A549 (cell line): ENCODE measurements around the gene UTP11. TPM values are rescaled to one million over a fixed set of nuclear protein-coding genes. Genes with fewer than 3 reads are reported as not detected.

ENCODE experiments used
- ATAC-seq, 2 experiments: fragments of 200-7000 bp in 1 of 2; fragments of >200 bp in 1 of 2; cut with Nextera tagmentation in 1 of 2; cut with Tn5 transposase in 1 of 2; 3 replicates each; pipeline versions ENCODE4 v1.8.0 to v1.9.1; 2018 to 2020; ENCODE audit warnings: mild to moderate bottlenecking in 1 of 2, moderate library complexity in 1 of 2
- CTCF ChIA-PET: fragments of 300-600 bp; sonication (Branson Sonifier 250); formaldehyde crosslinking; extraction: SDS; loops from one replicate; lab custom pipeline; 2021; ENCODE audit warnings: antibody characterized with exemption, inconsistent platforms; lab: Yijun Ruan, JAX
- POLR2A ChIA-PET: fragments of 350-600 bp; formaldehyde crosslinking; extraction: SDS; loops from one replicate; lab custom pipeline; 2021; ENCODE audit warnings: antibody characterized with exemption, inconsistent platforms; lab: Yijun Ruan, JAX
- DNase-seq, 2 experiments: peaks; one replicate each; pipeline versions ENCODE4 v3.0.0 to v3.0.0-alpha.2; 2011 to 2016; ENCODE audit warnings: low read depth in 1 of 2, low spot score in 1 of 2
- FAIRE-seq: peaks from 2 replicates; lab custom pipeline; 2011; peaks lifted over from hg19 to GRCh38; lab: Jason Lieb, UNC
- H3K27ac ChIP-seq, 2 experiments: fragments of >200 bp; sonication (Bioruptor Twin); formaldehyde crosslinking; 3 replicates each; pipeline ENCODE4 v1.5.1; 2016 to 2017
- H3K4me1 ChIP-seq: fragments of >200 bp; sonication (Bioruptor Twin); formaldehyde crosslinking; 3 replicates; pipeline ENCODE4 v1.6.1; 2016
- H3K4me2 ChIP-seq: fragments of >200 bp; sonication (Bioruptor Twin); formaldehyde crosslinking; 3 replicates; pipeline ENCODE4 v1.6.1; 2016
- H3K4me3 ChIP-seq: fragments of >200 bp; sonication (Bioruptor Twin); formaldehyde crosslinking; 3 replicates; pipeline ENCODE4 v1.5.1; 2016
- H3K9me3 ChIP-seq: fragments of >200 bp; sonication (Bioruptor Twin); formaldehyde crosslinking; 3 replicates; pipeline ENCODE4 v1.6.1; 2016
- BHLHE40 ChIP-seq: IDR thresholded peaks from 2 replicates; pipeline ENCODE4 v1.6.1; 2012; ENCODE audit warnings: low read depth, low read length, inconsistent platforms
- EHF ChIP-seq: fragments of 250-450 bp; sonication (Bioruptor Pico); IDR thresholded peaks from 2 replicates; pipeline ENCODE4 v1.5.0; 2020; ENCODE audit warnings: mild to moderate bottlenecking
- FOSB ChIP-seq: fragments of 250-450 bp; sonication (Bioruptor Pico); IDR thresholded peaks from 2 replicates; pipeline ENCODE4 v1.5.0; 2020; ENCODE audit warnings: mild to moderate bottlenecking, moderate library complexity
- FOSL2 ChIP-seq, 2 experiments: fragments of 450-650 bp in 1 of 2; fragments of >200 bp in 1 of 2; sonication (Bioruptor Twin) in 1 of 2; formaldehyde crosslinking; IDR thresholded peaks; 2 replicates each; pipeline versions ENCODE4 v1.5.0 to v1.6.1; 2016 to 2020; ENCODE audit warnings: mild to moderate bottlenecking in 1 of 2, moderate library complexity in 1 of 2
- FOXS1 ChIP-seq: fragments of 250-450 bp; sonication (Bioruptor Pico); IDR thresholded peaks from 2 replicates; pipeline ENCODE4 v1.5.0; 2020; ENCODE audit warnings: mild to moderate bottlenecking, moderate library complexity
- JUN ChIP-seq, 2 experiments: fragments of >200 bp; sonication (Bioruptor Twin); formaldehyde crosslinking; IDR thresholded peaks; 2 replicates in 1 of 2; 3 replicates in 1 of 2; pipeline ENCODE4 v1.6.1; 2016 to 2017
- KDM1A ChIP-seq: fragments of 200-600 bp; sonication (generic); IDR thresholded peaks from 2 replicates; pipeline ENCODE4 v1.6.1; 2016; ENCODE audit warnings: low read depth, mild to moderate bottlenecking
- KDM5A ChIP-seq: fragments of 200-600 bp; sonication (generic); IDR thresholded peaks from 2 replicates; pipeline ENCODE4 v1.6.1; 2016; ENCODE audit warnings: antibody characterized with exemption, mild to moderate bottlenecking
- MYC ChIP-seq: IDR thresholded peaks from 2 replicates; pipeline ENCODE4 v1.6.1; 2012; ENCODE audit warnings: mild to moderate bottlenecking, inconsistent platforms, low read length, improper control_type of control experiment, borderline replicate concordance
- NFE2L2 ChIP-seq: fragments of 150-350 bp; conservative IDR thresholded peaks from 2 replicates; pipeline ENCODE4 v1.6.1; 2014; ENCODE audit warnings: low read length
- PHF8 ChIP-seq: fragments of 200-600 bp; sonication (generic); IDR thresholded peaks from 2 replicates; pipeline ENCODE4 v1.6.1; 2016; ENCODE audit warnings: low read depth, mild to moderate bottlenecking, antibody characterized with exemption, moderate library complexity, borderline replicate concordance
- POLR2A ChIP-seq: IDR thresholded peaks from 2 replicates; pipeline ENCODE4 v1.6.1; 2012; ENCODE audit warnings: mild to moderate bottlenecking, low read length
- RAD21 ChIP-seq, 2 experiments: fragments of >200 bp in 1 of 2; sonication (Bioruptor Twin) in 1 of 2; formaldehyde crosslinking in 1 of 2; IDR thresholded peaks in 1 of 2; conservative IDR thresholded peaks in 1 of 2; 2 replicates in 1 of 2; 3 replicates in 1 of 2; pipeline ENCODE4 v1.6.1; 2012 to 2018; ENCODE audit warnings: inconsistent platforms in 1 of 2
- SMC3 ChIP-seq: fragments of >200 bp; sonication (Bioruptor Twin); formaldehyde crosslinking; IDR thresholded peaks from 3 replicates; pipeline ENCODE4 v1.6.1; 2018; ENCODE audit warnings: inconsistent platforms
- WGBS: methylation state at CpG from one replicate; pipeline ENCODE4 v1.1.6; 2017; ENCODE audit errors: missing lambda C conversion rate; 5-methylcytosine and 5-hydroxymethylcytosine counted together
- polyA plus RNA-seq, 4 experiments: library from polyadenylated mRNA; depleted of rRNA in 3 of 4; stranded (reverse); fragments of >200 nt; fragmentation: RNase III in 1 of 4; extraction: RNeasy Plus Mini Kit Qiagen cat#74134 plus additional on column Dnase treatment in 1 of 4; gene quantifications; 2 replicates in 3 of 4; 3 replicates in 1 of 4; pipeline ENCODE4 v1.2.3, GENCODE V29; 2011 to 2017
- TF ChIP-seq, protein P1 (sequence below): fragments of 150-350 bp; IDR thresholded peaks from 2 replicates; pipeline ENCODE4 v1.6.1; 2014; ENCODE audit warnings: low read depth, mild to moderate bottlenecking, low read length
- TF ChIP-seq, protein P2 (sequence below): fragments of >200 bp; sonication (Bioruptor Twin); formaldehyde crosslinking; IDR thresholded peaks from 3 replicates; pipeline ENCODE4 v1.5.1; 2016
- TF ChIP-seq, protein P3 (sequence below): fragments of 250-450 bp; sonication (Bioruptor Pico); IDR thresholded peaks from 2 replicates; pipeline ENCODE4 v1.5.0; 2021; ENCODE audit warnings: mild to moderate bottlenecking, moderate library complexity, borderline replicate concordance

Gene UTP11
- polyA plus RNA-seq, 2 of the 4 experiments (the other 2 are of a cell fraction) = 37.6 to 44.8 TPM

DNA sequence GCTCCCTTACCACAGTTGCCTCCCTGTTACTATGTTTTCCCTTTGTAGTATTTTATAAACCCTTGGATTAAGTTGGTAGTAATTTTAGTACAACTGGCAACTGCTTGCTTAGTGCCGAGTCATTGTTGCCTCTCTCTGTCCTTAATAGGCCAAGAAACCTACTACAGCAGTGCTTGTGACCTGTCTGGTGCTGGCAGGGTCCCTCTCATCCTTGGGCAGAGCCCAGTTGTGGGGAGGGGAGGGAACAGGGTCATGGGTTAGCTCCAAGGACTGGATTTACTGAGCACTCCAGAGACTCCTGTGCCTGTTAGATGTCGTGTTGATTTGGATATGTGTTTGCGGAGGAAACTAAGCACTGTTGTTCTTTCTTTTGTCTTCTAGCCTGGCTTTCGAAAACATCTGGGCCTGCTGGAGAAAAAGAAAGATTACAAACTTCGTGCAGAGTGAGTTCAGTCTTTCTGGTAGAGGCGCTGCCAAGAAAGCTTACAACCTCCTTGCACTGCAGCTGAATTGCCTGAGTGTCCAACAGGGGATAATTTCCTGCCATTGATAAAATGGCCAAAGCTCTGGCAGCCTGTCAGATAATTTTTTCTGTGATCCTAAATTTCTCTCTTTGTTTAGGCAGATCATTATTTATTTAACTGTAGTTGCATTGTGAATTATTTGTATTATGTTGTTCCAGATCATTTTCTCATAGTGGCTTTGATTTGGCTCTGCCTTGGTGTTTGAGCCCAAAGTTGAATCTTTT lies 3.6 kb downstream of the UTP11 start:
- WGBS = 65% methylated on average over 6 of the region's 6 CpGs
- Histone ChIP-seq H3K9me3 (no peaks in the 10 kb centered on the region), H3K4me2 (peak overlapping the region; percentile 33; the same call in 1 of the 3 replicates), H3K4me1 (peaks cover 30% of the 10 kb centered on the region), H3K27ac (peak overlapping the region; percentile 58 to 74; a peak in 5 of 6 replicates), H3K4me3 (no peak overlapping the region)
- TF ChIP-seq NFE2L2 = peak; percentile 21; the same call in 1 of the 2 replicates
- TF ChIP-seq BHLHE40 = no peak
- TF ChIP-seq, protein P1, sequence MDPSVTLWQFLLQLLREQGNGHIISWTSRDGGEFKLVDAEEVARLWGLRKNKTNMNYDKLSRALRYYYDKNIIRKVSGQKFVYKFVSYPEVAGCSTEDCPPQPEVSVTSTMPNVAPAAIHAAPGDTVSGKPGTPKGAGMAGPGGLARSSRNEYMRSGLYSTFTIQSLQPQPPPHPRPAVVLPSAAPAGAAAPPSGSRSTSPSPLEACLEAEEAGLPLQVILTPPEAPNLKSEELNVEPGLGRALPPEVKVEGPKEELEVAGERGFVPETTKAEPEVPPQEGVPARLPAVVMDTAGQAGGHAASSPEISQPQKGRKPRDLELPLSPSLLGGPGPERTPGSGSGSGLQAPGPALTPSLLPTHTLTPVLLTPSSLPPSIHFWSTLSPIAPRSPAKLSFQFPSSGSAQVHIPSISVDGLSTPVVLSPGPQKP = no peak
- no peak for TF ChIP-seq MYC
- FAIRE-seq = no peak
- ChIA-PET POLR2A (interaction anchor here (0.6 kb wide), 1 partner anchor 240 kb away, joined by 3 read pairs; no protein-coding TSS in a partner anchor), CTCF (interaction anchor here (1.1 to 4.4 kb wide), 4 partner anchors 11 to 819 kb away, joined by 3 to 31 read pairs (median 4); no protein-coding TSS in a partner anchor)
- no peak for ATAC-seq
- no peak for DNase-seq

DNA sequence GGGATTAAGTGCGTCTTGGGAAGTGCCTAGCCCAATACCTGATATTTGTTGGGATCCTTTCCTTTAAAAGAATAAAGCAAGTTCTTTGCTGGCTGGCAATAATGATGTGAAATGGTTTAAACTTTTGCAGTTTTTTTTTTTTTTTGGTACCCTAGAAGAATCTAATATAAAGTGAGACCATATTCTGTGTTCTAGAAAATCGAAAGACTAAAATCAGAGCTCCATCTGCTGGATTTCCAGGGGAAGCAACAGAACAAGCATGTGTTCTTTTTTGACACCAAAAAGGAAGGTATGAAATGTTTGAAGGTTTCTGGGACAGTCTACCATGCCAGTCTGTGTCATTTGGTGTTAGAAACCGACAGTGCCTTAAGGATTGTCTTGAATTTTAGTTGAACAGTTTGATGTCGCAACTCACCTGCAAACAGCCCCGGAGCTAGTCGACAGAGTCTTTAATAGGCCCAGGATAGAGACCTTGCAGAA lies 6.4 kb downstream of the UTP11 start:
- TF ChIP-seq PHF8 = no peak
- peak; percentile 30; the same call in 1 of the 3 replicates for TF ChIP-seq SMC3
- peak; percentile 46 to 52; a peak in 3 of 5 replicates for TF ChIP-seq RAD21 (conservative IDR thresholded peaks at IDR 0.05 in 1 of 2, IDR thresholded peaks at IDR 0.05 in 1 of 2)
- TF ChIP-seq, protein P2, sequence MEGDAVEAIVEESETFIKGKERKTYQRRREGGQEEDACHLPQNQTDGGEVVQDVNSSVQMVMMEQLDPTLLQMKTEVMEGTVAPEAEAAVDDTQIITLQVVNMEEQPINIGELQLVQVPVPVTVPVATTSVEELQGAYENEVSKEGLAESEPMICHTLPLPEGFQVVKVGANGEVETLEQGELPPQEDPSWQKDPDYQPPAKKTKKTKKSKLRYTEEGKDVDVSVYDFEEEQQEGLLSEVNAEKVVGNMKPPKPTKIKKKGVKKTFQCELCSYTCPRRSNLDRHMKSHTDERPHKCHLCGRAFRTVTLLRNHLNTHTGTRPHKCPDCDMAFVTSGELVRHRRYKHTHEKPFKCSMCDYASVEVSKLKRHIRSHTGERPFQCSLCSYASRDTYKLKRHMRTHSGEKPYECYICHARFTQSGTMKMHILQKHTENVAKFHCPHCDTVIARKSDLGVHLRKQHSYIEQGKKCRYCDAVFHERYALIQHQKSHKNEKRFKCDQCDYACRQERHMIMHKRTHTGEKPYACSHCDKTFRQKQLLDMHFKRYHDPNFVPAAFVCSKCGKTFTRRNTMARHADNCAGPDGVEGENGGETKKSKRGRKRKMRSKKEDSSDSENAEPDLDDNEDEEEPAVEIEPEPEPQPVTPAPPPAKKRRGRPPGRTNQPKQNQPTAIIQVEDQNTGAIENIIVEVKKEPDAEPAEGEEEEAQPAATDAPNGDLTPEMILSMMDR = peak; percentile 57
- H3K27ac ChIP-seq = no peak overlapping the region
- DNase-seq (no peak), FAIRE-seq (no peak), ATAC-seq (peak; percentile 39 to 69; a peak in 4 of 6 replicates)
- ChIA-PET CTCF (interaction anchor here (0.6 to 4.4 kb wide), 17 partner anchors 9 to 835 kb away, joined by 3 to 31 read pairs (median 5); partner anchors contain the start of gene SF3A3), POLR2A (no interaction called here)
- H3K9me3 ChIP-seq = no peaks in the 10 kb centered on the region
- peaks cover 25% of the 10 kb centered on the region for H3K4me1 ChIP-seq
- no peak overlapping the region for H3K4me2 ChIP-seq
- WGBS = 57% methylated on average over 6 of the region's 6 CpGs
- H3K4me3 ChIP-seq = no peak overlapping the region

DNA sequence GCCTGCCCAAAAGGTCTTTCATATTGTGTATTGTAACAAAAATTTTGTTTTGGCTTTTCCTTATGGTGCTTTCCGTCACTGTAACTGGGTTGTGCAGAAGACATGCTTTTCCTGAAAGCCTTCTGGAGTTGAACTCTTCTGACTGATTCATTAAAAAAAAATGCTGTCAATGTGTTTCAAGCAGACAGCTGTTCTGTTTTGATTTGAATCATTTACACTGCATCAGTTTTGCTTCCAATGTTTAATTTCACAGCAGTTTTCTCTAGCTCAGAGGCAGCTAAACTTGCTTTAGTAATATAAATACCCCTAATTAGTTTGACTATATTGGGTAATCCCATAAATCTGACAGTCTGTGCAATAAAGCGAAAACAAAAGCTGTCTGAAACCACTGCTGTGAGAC lies 7.9 kb downstream of the UTP11 start:
- no peak for ATAC-seq
- DNase-seq = no peak
- no peak for FAIRE-seq
- H3K4me2 ChIP-seq = no peak overlapping the region
- POLR2A ChIA-PET = interaction anchor here (0.7 kb wide), 1 partner anchor 21 kb away, joined by 3 read pairs; no protein-coding TSS in a partner anchor
- H3K4me3 ChIP-seq = no peak overlapping the region
- H3K27ac ChIP-seq = no peak overlapping the region
- 98% methylated on average over 2 of the region's 2 CpGs for WGBS
- peaks cover 10% of the 10 kb centered on the region for H3K4me1 ChIP-seq
- no peak for TF ChIP-seq BHLHE40
- no peak for TF ChIP-seq FOSL2 (IDR thresholded peaks at IDR 0.05)
- no peak for TF ChIP-seq FOSL2 (CRISPR knock-in tag; IDR thresholded peaks at IDR 0.05)
- TF ChIP-seq, protein P3, sequence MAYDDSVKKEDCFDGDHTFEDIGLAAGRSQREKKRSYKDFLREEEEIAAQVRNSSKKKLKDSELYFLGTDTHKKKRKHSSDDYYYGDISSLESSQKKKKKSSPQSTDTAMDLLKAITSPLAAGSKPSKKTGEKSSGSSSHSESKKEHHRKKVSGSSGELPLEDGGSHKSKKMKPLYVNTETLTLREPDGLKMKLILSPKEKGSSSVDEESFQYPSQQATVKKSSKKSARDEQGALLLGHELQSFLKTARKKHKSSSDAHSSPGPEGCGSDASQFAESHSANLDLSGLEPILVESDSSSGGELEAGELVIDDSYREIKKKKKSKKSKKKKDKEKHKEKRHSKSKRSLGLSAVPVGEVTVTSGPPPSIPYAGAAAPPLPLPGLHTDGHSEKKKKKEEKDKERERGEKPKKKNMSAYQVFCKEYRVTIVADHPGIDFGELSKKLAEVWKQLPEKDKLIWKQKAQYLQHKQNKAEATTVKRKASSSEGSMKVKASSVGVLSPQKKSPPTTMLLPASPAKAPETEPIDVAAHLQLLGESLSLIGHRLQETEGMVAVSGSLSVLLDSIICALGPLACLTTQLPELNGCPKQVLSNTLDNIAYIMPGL = no peak
- TF ChIP-seq POLR2A = no peak
- no peak for TF ChIP-seq FOXS1
- no peak for TF ChIP-seq JUN (IDR thresholded peaks at IDR 0.05)
- no peak for TF ChIP-seq SMC3
- no peak for TF ChIP-seq KDM1A
- TF ChIP-seq FOSB = no peak
- no peak for TF ChIP-seq EHF
- TF ChIP-seq KDM5A = no peak
- TF ChIP-seq, all 56 proteins: peak for 0
- no peaks in the 10 kb centered on the region for H3K9me3 ChIP-seq
- CTCF ChIA-PET = interaction anchor here (0.7 to 3.7 kb wide), 3 partner anchors 11 to 815 kb away, joined by 3 to 15 read pairs (median 3); no protein-coding TSS in a partner anchor
